ENCODE data around the gene ARHGAP10. TPM values are rescaled to one million over a fixed set of nuclear protein-coding genes. Genes with fewer than 3 reads are reported as not detected.

The ARHGAP10 gene, protein sequence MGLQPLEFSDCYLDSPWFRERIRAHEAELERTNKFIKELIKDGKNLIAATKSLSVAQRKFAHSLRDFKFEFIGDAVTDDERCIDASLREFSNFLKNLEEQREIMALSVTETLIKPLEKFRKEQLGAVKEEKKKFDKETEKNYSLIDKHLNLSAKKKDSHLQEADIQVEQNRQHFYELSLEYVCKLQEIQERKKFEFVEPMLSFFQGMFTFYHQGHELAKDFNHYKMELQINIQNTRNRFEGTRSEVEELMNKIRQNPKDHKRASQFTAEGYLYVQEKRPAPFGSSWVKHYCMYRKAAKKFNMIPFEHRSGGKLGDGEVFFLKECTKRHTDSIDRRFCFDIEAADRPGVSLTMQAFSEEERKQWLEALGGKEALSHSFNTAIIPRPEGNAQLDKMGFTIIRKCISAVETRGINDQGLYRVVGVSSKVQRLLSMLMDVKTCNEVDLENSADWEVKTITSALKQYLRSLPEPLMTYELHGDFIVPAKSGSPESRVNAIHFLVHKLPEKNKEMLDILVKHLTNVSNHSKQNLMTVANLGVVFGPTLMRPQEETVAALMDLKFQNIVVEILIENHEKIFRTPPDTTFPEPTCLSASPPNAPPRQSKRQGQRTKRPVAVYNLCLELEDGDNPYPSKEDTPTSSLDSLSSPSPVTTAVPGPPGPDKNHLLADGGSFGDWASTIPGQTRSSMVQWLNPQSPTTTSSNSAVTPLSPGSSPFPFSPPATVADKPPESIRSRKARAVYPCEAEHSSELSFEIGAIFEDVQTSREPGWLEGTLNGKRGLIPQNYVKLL
- 30.6 and 37.2 TPM in 2 replicates for total RNA-seq

DNA sequence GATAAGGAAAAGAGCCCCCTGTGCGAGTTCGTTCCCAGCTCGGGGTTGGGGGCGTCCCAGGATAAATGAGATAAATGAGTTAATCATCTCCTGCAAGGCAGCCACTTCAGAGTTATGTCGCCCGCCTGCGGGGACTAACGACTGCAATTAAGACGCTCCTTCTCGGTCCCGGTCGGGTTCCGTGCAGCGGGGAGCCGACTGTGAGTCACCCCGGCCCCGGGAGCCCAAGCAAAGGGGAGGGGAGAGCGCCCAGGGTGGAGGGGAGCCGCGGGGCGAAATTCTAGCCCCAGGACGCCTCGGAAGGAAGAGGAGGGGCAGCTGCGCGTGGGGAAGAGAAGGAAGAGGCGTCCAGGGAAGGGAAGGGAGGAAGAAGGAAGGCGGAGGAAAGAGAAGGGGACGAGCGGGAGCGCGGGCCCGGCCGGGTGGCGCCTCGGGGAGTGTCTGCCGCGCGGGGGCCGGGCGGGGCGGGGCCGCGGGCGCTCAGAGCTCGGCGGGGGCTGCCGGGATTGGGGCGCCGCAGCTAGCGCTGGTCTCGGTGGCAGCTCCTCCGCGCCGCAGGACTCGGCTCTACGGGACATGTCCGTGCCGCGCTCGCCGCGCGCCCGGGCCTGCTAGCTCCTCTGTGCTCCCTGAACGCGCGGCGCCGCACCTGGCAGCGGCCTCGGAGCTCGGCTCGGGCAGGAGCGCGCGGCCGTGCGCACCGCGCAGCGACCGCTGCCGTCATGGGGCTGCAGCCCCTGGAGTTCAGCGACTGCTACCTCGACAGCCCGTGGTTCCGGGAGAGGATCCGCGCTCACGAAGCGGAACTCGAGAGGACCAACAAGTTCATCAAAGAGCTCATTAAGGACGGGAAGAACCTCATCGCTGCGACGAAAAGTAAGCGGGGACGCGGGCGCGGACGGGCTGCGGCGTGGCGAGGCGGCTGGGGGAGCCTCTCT lies at the start of gene ARHGAP10:
TSS of gene ARHGAP10 (plus strand) at position 509 of the 938 bp plus-strand sequence. CDS start at position 723, 214 bp downstream.

GRCh38 chr4:147683717-147684700 lies 47.9 kb upstream of the ARHGAP10 start, which contains the start of gene PRMT9:
Gene PRMT9 (minus strand): TSS chr4:147684163. CDS start chr4:147683987, 176 bp downstream.

Other genes with a start within 250 kb of the ARHGAP10 start
- 51.1 and 55.3 TPM in 2 replicates for gene TMEM184C, start 114.7 kb upstream of the ARHGAP10 start, total RNA-seq
- gene PRMT9, start 47.9 kb upstream of the ARHGAP10 start, total RNA-seq, result 11.3 and 12.5 TPM in 2 replicates